Fibroblast of the aortic adventitia (primary cell): ENCODE results near the gene CD9. TPM values are rescaled to one million over a fixed set of nuclear protein-coding genes. Genes with fewer than 3 reads are reported as not detected.

Experiments
- DNase-seq: peaks from one replicate; pipeline ENCODE4 v3.0.0-alpha.2; 2010; ENCODE audit warnings: low read depth
- H3K4me3 ChIP-seq: 2 replicates; pipeline ENCODE4 v1.5.1; 2011; ENCODE audit warnings: low read depth, mild to moderate bottlenecking, control low read depth, low read length, moderate library complexity
- total RNA-seq: library from RNA; depleted of rRNA; stranded (reverse); fragments of >200 nt; gene quantifications from 2 replicates; pipeline ENCODE4 v1.2.3, GENCODE V29; 2012; ENCODE audit warnings: low replicate concordance
- TF ChIP-seq, protein P1 (sequence below): IDR thresholded peaks from 2 replicates; pipeline ENCODE4 v1.5.1; 2011; ENCODE audit warnings: mild to moderate bottlenecking, low read length, control low read depth, inconsistent platforms; ENCODE audit not compliant: insufficient read depth

The CD9 gene
- total RNA-seq, 1 donor, result 407 TPM

DNA sequence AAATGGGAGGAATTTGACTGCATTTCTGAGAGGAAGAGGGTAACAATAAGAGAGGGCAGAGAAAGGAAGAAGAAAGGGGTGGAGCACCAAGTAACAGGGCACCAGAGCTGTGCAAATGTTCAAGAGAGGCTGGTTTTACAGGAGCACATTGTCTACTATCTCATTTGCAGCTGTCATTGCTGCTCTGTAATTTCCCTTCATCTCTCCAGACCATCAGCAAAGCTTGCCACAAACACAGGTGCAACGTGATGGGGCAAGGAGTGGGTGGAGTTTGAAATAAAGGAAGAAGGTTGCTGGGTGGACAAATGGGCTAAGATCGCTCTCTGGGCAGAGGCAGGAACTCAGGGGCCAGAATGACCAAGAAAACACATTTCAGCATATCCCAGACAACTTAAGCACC lies 62.4 kb downstream of the CD9 start:
- no peak overlapping the region for H3K4me3 ChIP-seq
- DNase-seq, result no peak
- TF ChIP-seq, protein P1, sequence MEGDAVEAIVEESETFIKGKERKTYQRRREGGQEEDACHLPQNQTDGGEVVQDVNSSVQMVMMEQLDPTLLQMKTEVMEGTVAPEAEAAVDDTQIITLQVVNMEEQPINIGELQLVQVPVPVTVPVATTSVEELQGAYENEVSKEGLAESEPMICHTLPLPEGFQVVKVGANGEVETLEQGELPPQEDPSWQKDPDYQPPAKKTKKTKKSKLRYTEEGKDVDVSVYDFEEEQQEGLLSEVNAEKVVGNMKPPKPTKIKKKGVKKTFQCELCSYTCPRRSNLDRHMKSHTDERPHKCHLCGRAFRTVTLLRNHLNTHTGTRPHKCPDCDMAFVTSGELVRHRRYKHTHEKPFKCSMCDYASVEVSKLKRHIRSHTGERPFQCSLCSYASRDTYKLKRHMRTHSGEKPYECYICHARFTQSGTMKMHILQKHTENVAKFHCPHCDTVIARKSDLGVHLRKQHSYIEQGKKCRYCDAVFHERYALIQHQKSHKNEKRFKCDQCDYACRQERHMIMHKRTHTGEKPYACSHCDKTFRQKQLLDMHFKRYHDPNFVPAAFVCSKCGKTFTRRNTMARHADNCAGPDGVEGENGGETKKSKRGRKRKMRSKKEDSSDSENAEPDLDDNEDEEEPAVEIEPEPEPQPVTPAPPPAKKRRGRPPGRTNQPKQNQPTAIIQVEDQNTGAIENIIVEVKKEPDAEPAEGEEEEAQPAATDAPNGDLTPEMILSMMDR, result no peak

DNA sequence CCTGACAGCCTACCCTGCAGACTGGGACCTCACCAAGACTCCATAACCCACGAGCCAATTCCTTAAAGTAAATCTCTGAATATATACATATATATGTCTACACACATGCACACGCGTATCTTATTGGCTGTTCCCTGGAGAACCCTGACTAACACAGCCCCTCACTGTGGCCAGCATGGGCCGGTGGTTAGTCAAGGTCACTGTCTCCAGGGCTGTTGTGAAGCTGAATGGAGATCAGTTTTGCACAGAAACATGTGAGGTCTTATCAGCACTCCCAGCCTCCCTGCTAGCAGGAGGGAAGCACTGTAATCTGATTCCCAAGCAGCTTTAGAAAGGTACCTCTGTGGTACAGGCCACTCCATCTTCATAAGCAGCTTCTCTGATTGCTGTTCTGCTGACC lies 63.7 kb downstream of the CD9 start:
- H3K4me3 ChIP-seq, result no peak overlapping the region
- DNase-seq, result no peak
- TF ChIP-seq, protein P1, result no peak

DNA sequence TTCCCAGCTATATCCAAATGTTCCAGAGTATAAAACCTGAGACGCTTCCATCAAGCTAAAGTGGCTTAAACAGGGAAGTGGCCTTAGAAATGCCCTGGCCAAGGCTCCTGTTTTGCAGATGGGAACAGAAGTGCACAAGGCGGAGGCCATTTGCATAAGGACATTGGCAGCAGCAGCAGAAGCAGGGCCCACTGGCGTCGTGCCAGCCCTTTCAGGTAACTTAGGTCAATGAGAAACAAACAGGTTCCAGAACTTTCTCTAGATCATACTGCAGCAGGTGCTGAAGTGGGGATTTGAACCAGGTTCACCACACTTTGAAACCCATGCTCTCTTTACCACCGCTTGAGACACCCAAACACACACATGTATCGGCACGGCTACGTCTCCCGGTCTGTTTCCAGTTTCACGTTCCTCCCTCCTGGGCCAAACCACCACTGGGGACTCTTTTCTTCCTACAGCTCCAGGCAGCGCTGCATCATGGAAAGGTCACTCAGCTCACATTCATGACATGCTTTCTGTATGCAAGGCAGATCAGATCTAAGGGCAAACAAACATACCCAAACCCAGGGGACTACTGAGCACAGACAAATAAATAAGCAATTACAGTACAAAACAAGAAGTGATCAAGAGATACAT lies 64.3 kb downstream of the CD9 start:
- no peak overlapping the region for H3K4me3 ChIP-seq
- no peak for DNase-seq
- TF ChIP-seq, protein P1, result no peak

DNA sequence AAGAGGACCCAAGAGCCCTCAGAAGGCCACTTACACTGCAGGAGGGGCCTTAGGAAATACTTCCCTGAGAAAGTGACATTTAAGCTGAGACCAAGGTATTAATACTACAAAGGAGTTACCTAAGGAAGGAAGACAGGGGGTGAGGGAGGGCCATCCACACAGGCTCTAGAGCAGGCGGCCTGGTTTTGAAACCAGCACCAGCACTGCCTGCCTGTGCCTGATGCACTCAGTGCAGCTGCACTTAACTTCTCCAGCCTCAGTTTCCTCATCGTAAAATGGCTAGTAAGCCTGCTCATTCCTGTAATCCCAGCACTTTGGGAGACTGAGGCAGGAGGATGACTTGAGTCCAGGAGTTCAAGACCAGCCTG lies 64.8 kb downstream of the CD9 start:
- no peak for DNase-seq
- TF ChIP-seq, protein P1, result no peak
- H3K4me3 ChIP-seq, result no peak overlapping the region

DNA sequence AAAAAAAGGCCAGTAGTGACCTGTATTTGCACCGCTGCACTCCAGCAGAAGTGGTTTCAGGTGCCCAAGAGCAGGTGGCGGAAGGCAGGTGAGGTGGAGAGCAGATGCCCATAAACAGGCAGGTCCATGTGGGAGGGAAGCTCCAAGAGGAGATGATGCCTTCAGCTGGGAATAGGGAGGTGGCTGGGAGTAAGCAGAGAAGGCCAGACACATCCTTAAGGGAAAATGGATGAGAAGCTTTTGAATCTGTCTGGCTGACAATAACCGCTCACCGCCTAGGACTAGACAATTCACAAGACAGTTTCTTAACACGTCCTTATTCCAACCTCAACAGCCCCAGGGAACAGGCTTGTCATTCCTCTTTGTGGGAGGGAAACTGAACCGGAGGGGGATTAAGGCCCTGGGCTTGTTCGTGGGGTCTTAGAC lies 66.4 kb downstream of the CD9 start:
- TF ChIP-seq, protein P1, result no peak
- no peak overlapping the region for H3K4me3 ChIP-seq
- no peak for DNase-seq

DNA sequence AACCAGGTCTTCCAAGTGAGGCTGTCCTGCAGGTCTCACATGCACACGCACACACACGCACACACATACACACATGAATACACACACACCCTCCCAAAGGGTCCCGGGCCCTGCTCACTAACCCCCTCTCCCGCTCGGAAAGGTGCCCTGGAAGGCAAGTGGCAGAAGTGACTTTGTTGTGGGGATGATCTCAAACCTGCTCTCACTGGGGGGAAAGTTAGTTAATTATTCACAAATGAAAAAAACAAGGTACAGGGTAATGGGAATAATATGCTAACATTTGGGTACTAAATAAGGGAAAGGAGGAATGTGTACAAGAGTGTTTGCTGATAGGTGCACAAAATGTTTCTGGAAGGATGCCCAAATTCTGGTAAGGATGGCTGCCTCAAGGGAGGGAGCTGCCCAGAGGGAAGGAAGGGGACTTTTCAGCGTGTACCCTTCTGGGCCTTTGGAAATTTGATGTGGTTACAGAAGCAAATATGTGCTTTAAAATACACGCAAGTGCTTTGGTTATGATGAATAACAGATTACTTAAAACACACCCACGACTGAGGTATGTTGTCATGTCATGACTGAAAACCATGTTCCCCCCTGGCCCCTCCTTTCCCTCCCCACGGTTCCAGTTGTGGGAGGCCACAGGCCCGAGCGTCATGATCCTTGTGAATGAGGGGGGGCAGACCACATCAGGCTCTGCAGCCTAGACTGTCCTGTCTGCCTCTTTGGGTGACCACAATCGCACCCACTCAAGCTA lies 66.9 kb downstream of the CD9 start:
- TF ChIP-seq, protein P1, result no peak
- no peak for DNase-seq
- H3K4me3 ChIP-seq, result no peak overlapping the region
